GM12801 (cell line): Measurements from ENCODE around the gene SPATA31E1.

Experiments
- TF ChIP-seq, protein P1 (sequence below): IDR thresholded peaks from one replicate; pipeline ENCODE4 v1.5.1; 2011; ENCODE audit warnings: control low read depth; ENCODE audit not compliant: insufficient read length; ENCODE audit errors: extremely low read depth

The SPATA31E1 gene

DNA sequence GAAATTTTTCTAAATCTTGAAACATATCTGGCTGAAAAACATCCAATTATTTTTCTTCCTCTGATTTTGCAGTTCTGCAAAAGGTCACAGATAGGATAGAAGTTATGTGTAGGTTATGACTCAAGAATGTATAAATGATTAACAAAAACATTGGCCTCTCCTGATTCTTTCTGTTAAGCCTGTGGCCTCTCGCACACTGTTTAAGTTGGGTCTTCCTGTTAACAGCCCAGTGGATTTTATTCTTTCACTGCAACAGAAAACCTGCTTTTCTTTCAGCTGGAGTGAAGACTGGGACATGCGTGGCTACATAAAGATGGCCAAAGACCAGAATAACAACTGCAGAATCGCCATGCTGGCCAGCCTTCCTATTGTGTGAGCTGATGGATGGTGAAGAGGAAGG is 17.1 kb upstream of the SPATA31E1 start:
- TF ChIP-seq, protein P1, sequence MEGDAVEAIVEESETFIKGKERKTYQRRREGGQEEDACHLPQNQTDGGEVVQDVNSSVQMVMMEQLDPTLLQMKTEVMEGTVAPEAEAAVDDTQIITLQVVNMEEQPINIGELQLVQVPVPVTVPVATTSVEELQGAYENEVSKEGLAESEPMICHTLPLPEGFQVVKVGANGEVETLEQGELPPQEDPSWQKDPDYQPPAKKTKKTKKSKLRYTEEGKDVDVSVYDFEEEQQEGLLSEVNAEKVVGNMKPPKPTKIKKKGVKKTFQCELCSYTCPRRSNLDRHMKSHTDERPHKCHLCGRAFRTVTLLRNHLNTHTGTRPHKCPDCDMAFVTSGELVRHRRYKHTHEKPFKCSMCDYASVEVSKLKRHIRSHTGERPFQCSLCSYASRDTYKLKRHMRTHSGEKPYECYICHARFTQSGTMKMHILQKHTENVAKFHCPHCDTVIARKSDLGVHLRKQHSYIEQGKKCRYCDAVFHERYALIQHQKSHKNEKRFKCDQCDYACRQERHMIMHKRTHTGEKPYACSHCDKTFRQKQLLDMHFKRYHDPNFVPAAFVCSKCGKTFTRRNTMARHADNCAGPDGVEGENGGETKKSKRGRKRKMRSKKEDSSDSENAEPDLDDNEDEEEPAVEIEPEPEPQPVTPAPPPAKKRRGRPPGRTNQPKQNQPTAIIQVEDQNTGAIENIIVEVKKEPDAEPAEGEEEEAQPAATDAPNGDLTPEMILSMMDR, result no peak

DNA sequence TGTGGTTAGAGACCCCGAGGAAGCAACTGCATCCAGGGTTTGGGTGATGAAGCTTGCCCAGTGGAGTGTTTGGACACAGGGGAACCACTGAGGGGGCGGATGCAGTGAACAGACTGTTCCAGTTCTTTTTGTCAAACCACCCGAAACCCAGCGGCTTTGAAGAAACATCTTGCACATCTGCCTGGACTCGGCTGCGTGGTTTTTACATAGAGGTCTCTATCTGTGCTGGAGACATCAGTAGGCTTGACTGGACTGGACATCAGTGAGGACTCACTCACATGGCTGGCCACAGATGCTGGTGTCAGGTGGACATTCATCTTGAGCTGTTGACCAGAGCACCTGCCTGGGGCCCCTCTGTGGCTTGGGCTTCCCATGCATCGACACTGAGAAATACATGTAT is 15.3 kb upstream of the SPATA31E1 start:
- TF ChIP-seq, protein P1, result no peak

DNA sequence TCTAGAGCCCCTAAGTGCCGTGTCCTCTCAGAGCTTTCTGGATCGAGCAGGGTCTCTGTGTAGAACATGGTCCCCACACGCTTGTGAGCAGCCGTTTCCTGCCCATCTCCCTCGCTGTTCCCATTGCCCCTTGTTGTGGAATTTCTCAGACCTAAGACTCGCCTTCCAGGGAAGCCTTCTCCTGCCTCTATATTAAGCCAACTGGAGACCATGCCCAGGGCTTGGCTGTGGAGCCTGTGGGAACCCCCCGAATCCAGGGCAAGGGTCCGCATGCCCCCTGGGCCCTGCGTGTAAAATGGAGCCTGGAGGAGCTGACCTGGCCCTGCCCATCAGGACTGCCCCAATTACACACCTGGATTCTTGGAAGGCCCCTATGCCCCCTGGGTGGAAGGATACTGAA is 14.5 kb upstream of the SPATA31E1 start:
- TF ChIP-seq, protein P1, result no peak

DNA sequence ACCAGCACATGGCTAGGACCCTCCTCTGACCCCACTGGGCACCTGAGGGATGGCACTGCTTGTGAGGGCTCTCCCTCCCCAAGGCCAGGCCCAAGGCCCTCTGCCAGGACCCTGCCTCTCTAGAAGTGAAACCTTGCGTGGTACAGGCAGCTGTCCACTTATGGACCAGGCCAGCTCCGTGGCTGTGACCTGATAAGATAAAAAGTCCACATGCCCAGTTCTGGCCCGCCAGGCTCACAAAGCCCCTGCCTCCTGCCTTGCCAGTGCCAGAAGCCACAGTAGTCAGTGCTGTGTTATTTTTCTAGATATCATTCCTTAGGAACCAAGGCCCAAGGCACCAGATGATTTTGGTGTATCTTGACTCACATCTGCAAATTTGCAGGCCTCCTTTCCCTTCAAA is 14.0 kb upstream of the SPATA31E1 start:
- TF ChIP-seq, protein P1, result no peak

DNA sequence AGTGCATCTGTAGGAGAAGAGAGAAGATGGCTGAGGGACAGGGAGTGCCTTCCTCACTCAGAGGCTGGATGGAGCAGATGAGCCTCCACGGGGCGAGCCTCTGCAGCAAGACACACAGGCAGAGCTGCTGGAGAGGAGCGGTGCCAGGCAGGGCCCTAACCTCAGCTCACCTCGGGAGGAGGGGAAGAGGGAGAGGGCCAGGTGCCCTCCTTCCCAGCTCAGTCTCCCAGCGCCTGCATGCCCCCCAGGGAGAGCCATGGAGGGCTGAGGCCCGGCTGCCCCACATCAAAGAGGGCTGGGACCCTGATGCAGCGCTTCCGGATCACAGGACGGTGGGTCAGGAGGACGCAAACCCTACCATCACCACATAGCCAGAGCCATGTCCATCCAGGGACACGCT is 13.6 kb upstream of the SPATA31E1 start:
- TF ChIP-seq, protein P1, result no peak

DNA sequence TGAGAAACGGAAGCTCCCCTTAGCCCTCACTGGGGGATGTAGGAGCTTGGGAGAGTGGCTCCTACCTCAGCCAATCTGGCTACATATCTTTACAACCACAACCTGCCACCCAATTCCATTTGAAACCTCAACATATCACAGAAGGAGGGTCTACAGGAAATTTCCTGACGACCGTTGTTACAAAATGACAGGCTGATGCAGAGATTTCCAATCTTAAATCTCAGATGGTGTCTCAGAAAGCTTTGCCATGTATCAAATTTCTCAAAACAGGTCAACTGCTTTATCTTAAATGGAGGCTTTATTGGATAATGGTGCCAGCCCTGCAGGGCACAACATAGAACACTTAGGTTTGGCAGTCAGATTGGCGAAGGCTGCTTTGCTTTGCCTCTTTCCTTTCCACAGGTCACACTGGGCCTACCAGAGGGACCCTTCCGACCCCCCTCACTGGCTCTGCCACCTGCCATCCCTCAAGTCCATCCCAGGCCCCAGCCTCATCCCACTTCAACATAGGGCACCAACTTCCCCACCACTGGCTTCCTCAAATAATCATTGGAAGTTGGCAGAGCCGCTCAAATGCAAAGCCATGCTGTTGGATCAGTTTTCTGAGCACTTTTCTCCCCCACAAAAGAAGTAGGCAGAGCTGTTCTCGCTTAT is 11.1 kb upstream of the SPATA31E1 start:
- TF ChIP-seq, protein P1, result no peak

DNA sequence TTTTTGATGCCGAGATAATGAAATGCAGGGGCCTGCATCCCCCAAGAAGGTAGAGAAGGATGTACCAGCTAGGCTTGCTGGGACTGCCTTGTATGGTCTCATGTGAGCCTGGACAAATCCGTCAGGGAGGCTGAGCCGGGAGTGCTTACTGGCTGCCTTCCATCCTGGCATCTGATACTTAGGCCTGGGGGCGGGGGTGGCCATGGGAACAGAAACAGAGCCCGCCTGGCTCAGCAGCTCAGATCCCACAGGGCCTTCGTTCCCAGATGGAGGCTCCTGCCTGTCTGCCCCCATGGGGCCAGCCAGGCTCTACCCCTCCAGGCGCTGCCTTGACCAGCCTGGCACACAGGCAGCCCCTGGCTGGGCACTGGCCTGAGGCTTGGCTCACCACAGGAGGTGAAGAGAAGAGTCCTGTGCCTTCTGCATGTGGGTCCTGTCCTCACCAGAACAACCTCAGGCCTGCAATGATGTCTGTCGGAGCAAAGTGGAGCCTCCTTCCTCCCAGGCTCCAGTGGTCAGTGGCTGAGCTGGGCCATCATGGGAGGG is 10.5 kb upstream of the SPATA31E1 start:
- TF ChIP-seq, protein P1, result no peak
